NT2/D1 (cell line): ENCODE results near the gene CEP95.

ENCODE experiments used
- SUZ12 ChIP-seq: IDR thresholded peaks from 2 replicates; pipeline ENCODE4 v1.6.1; 2011; ENCODE audit not compliant: insufficient read length, insufficient read depth; ENCODE audit errors: extremely low read depth
- YY1 ChIP-seq: IDR thresholded peaks from 2 replicates; pipeline ENCODE4 v1.6.1; 2011; ENCODE audit not compliant: insufficient read length, insufficient read depth
- ZNF274 ChIP-seq: IDR thresholded peaks from 2 replicates; pipeline ENCODE4 v1.6.1; 2011; ENCODE audit warnings: mild to moderate bottlenecking, low read depth, low read length

- TF ChIP-seq YY1: no peak
- no peak for TF ChIP-seq SUZ12
- no peak for TF ChIP-seq ZNF274
Observed at GRCh38 chr17:64458756-64459155, 48.0 kb upstream of the CEP95 start.
